GM23338 (cell line): ENCODE data around the gene HES4. TPM values are rescaled to one million over a fixed set of nuclear protein-coding genes. Genes with fewer than 3 reads are reported as not detected.

Experiments
- ATAC-seq: fragments of 200-7000 bp; cut with Tn5 transposase; 3 replicates; pipeline ENCODE4 v1.9.1; 2020
- DNase-seq: peaks from one replicate; pipeline ENCODE4 v3.0.0-alpha.2; 2015; ENCODE audit warnings: low spot score
- H2AFZ ChIP-seq: fragments of 200-600 bp; sonication (generic); 2 replicates; pipeline ENCODE4 v1.8.0; 2016; ENCODE audit warnings: antibody characterized with exemption, mild to moderate bottlenecking, moderate library complexity
- H3F3A ChIP-seq: fragments of 200-600 bp; sonication (generic); replicated peaks from 2 replicates; pipeline ENCODE4 v1.8.0; 2017; ENCODE audit warnings: antibody characterized with exemption, mixed run types, low read depth
- H3K27ac ChIP-seq: fragments of 200-600 bp; sonication (generic); 2 replicates; pipeline ENCODE4 v1.6.1; 2016; ENCODE audit warnings: low read depth
- H3K27me3 ChIP-seq: fragments of 200-600 bp; sonication (generic); 2 replicates; pipeline ENCODE4 v1.8.0; 2016; ENCODE audit warnings: mild to moderate bottlenecking, mixed run types, moderate library complexity; ENCODE audit not compliant: insufficient read depth
- H3K36me3 ChIP-seq: fragments of 200-600 bp; sonication (generic); 2 replicates; pipeline ENCODE4 v1.8.0; 2016; ENCODE audit warnings: mild to moderate bottlenecking; ENCODE audit not compliant: insufficient read depth
- H3K4me1 ChIP-seq: fragments of 200-600 bp; sonication (generic); 2 replicates; pipeline ENCODE4 v1.8.0; 2016; ENCODE audit warnings: mild to moderate bottlenecking, moderate library complexity; ENCODE audit not compliant: insufficient read depth
- H3K4me2 ChIP-seq: fragments of 200-600 bp; sonication (generic); 2 replicates; pipeline ENCODE4 v1.7.1; 2017; ENCODE audit warnings: mixed run types
- H3K4me3 ChIP-seq: fragments of 200-600 bp; sonication (generic); 2 replicates; pipeline ENCODE4 v1.6.1; 2016; ENCODE audit warnings: mixed run types
- H3K79me2 ChIP-seq: fragments of 200-600 bp; sonication (generic); replicated peaks from 2 replicates; pipeline ENCODE4 v1.8.0; 2017; ENCODE audit warnings: mild to moderate bottlenecking; ENCODE audit not compliant: insufficient read depth
- H3K9me2 ChIP-seq: fragments of 200-600 bp; sonication (generic); 2 replicates; pipeline ENCODE4 v1.8.0; 2017; ENCODE audit not compliant: insufficient read depth
- H4K20me1 ChIP-seq: fragments of 200-600 bp; sonication (generic); replicated peaks from 2 replicates; pipeline ENCODE4 v1.8.0; 2017; ENCODE audit warnings: mild to moderate bottlenecking; ENCODE audit not compliant: insufficient read depth
- H3K27ac Mint-ChIP-seq: 2 replicates; pipeline ENCODE4 v1.8.0; 2020; ENCODE audit warnings: inconsistent platforms, mild to moderate bottlenecking, moderate library complexity, mixed read lengths
- H3K27me3 Mint-ChIP-seq: 3 replicates; pipeline ENCODE4 v1.8.0; 2022; ENCODE audit warnings: low read depth, mild to moderate bottlenecking, moderate library complexity, mixed read lengths, inconsistent platforms; ENCODE audit not compliant: insufficient read depth, poor library complexity
- H3K36me3 Mint-ChIP-seq: 3 replicates; pipeline ENCODE4 v1.8.0; 2021; ENCODE audit warnings: low read depth, mild to moderate bottlenecking, inconsistent platforms, moderate library complexity, mixed read lengths
- H3K4me1 Mint-ChIP-seq: 3 replicates; pipeline ENCODE4 v1.8.0; 2020; ENCODE audit warnings: mild to moderate bottlenecking, inconsistent platforms, mixed read lengths
- H3K4me3 Mint-ChIP-seq: 3 replicates; pipeline ENCODE4 v1.8.0; 2021; ENCODE audit warnings: moderate library complexity, mild to moderate bottlenecking, inconsistent platforms, mixed read lengths
- H3K9me3 Mint-ChIP-seq: 3 replicates; pipeline ENCODE4 v1.8.0; 2020; ENCODE audit warnings: moderate library complexity, mild to moderate bottlenecking, inconsistent platforms, mixed read lengths
- CREB1 ChIP-seq: fragments of 250-450 bp; sonication (Bioruptor Pico); IDR thresholded peaks from 2 replicates; pipeline ENCODE4 v1.5.0; 2020; ENCODE audit warnings: low read depth, mild to moderate bottlenecking, moderate library complexity
- CTCF ChIP-seq, 2 experiments: fragments of 200-600 bp in 1 of 2; sonication (generic) in 1 of 2; conservative IDR thresholded peaks; 2 replicates each; pipeline versions ENCODE4 v1.5.1 to v1.6.1; 2016 to 2017; ENCODE audit warnings: antibody characterized with exemption in 2 of 2, low read depth in 2 of 2, mild to moderate bottlenecking in 2 of 2, moderate library complexity in 1 of 2
- ETS1 ChIP-seq: IDR thresholded peaks from 2 replicates; pipeline ENCODE4 v1.6.1; 2016; ENCODE audit warnings: antibody characterized with exemption
- EZH2 ChIP-seq: fragments of 200-600 bp; sonication (generic); IDR thresholded peaks from one replicate; pipeline ENCODE4 v1.8.0; 2017; ENCODE audit warnings: antibody characterized with exemption, mild to moderate bottlenecking, low read depth; ENCODE audit not compliant: unreplicated experiment
- EZH2phosphoT487 ChIP-seq: fragments of 200-600 bp; sonication (generic); IDR thresholded peaks from one replicate; pipeline ENCODE4 v1.8.1; 2018; ENCODE audit warnings: antibody characterized with exemption; ENCODE audit not compliant: unreplicated experiment
- JUNB ChIP-seq: IDR thresholded peaks from one replicate; pipeline ENCODE4 v1.6.1; 2016; ENCODE audit warnings: antibody characterized with exemption; ENCODE audit not compliant: unreplicated experiment
- NANOG ChIP-seq: IDR thresholded peaks from 2 replicates; pipeline ENCODE4 v1.6.1; 2016; ENCODE audit warnings: antibody characterized with exemption, borderline replicate concordance
- POLR2AphosphoS5 ChIP-seq: IDR thresholded peaks from 2 replicates; pipeline ENCODE4 v1.6.1; 2016; ENCODE audit warnings: antibody characterized with exemption, low read depth
- REST ChIP-seq: IDR thresholded peaks from one replicate; pipeline ENCODE4 v1.6.1; 2018; ENCODE audit warnings: antibody characterized with exemption; ENCODE audit not compliant: unreplicated experiment
- STAT1 ChIP-seq: IDR thresholded peaks from one replicate; pipeline ENCODE4 v1.6.1; 2016; ENCODE audit warnings: antibody characterized with exemption; ENCODE audit not compliant: unreplicated experiment
- ZNF114 ChIP-seq: fragments of 250-450 bp; sonication (Bioruptor Pico); IDR thresholded peaks from 2 replicates; pipeline ENCODE4 v1.5.0; 2020; ENCODE audit warnings: mild to moderate bottlenecking, moderate library complexity
- ZNF331 ChIP-seq: fragments of 250-450 bp; sonication (Bioruptor Pico); IDR thresholded peaks from 2 replicates; pipeline ENCODE4 v1.5.0; 2020; ENCODE audit warnings: low read depth, mild to moderate bottlenecking, moderate library complexity
- ZNF462 ChIP-seq: fragments of 250-450 bp; sonication (Bioruptor Pico); IDR thresholded peaks from 2 replicates; pipeline ENCODE4 v1.5.0; 2020; ENCODE audit warnings: mild to moderate bottlenecking, moderate library complexity
- polyA plus RNA-seq: library from polyadenylated mRNA; unstranded; fragments of >200 nt; fragmentation: Nextera tagmentation; extraction: Ambion mirVana; gene quantifications from 2 replicates; pipeline ENCODE4 v1.2.1, GENCODE V29; 2016
- total RNA-seq: library from RNA; depleted of rRNA; stranded (reverse); fragments of >200 nt; shearing (Covaris generic); gene quantifications from 2 replicates; pipeline ENCODE4 v1.2.3, GENCODE V29; 2014

The HES4 gene
- total and polyA plus RNA-seq, 2 experiments from 2014 or later = 2.3 to 6.7 TPM

- peaks cover 40% of the 10 kb centered on the region for H3K27me3 ChIP-seq
- H3K27ac ChIP-seq = no peak overlapping the region
- no peaks in the 10 kb centered on the region for H3K9me2 ChIP-seq
- H2AFZ ChIP-seq = no peak overlapping the region
- Mint-ChIP-seq H3K27me3 (peaks cover 43% of the 10 kb centered on the region), H3K4me3 (no peak overlapping the region), H3K27ac (no peak overlapping the region), H3K4me1 (peaks cover 4% of the 10 kb centered on the region), H3K9me3 (no peaks in the 10 kb centered on the region), H3K36me3 (no peaks in the 10 kb centered on the region)
- H3F3A ChIP-seq = peaks cover 7% of the 10 kb centered on the region
- no peaks in the 10 kb centered on the region for H3K36me3 ChIP-seq
- H3K4me3 ChIP-seq = no peak overlapping the region; the same call in 1 of the 2 replicates
- no peaks in the 10 kb centered on the region for H3K79me2 ChIP-seq
- H3K4me1 ChIP-seq = no peaks in the 10 kb centered on the region; the same call in 1 of the 2 replicates
- peak overlapping the region; percentile 71 for H3K4me2 ChIP-seq
- no peak for TF ChIP-seq ZNF114 (CRISPR knock-in tag)
- no peak for TF ChIP-seq CTCF (conservative IDR thresholded peaks at IDR 0.05; ENCODE audit: low read depth in 2 of 2)
- TF ChIP-seq CREB1 (CRISPR knock-in tag) = no peak
- TF ChIP-seq ZNF331 (CRISPR knock-in tag) = no peak
- TF ChIP-seq EZH2phosphoT487 = no peak
- TF ChIP-seq EZH2 = no peak
- TF ChIP-seq POLR2AphosphoS5 = no peak
- TF ChIP-seq ETS1 = no peak
- no peak for TF ChIP-seq ZNF462 (CRISPR knock-in tag)
- no peak for TF ChIP-seq REST
- TF ChIP-seq NANOG = no peak
- TF ChIP-seq STAT1 = no peak
- TF ChIP-seq JUNB = no peak
- 0 out of 2 replicates have a peak, but pooled peaks cover 2% of the 10 kb centered on the region for H4K20me1 ChIP-seq
- ATAC-seq = no peak
- DNase-seq = no peak
Measured at GRCh38 chr1:970973-971730, 28.7 kb downstream of the HES4 start.
